Tibial nerve (tissue), 4 donors: ENCODE data around the gene ATP8A2.

Experiments used
- CTCF ChIP-seq, 5 experiments: fragments of 200-600 bp in 3 of 5; fragments of 450-650 bp in 2 of 5; sonication (generic) in 3 of 5; IDR thresholded peaks; one replicate each; pipeline ENCODE4 v1.5.1; 2016 to 2019; ENCODE audit warnings: antibody characterized with exemption in 5 of 5, mild to moderate bottlenecking in 3 of 5, moderate library complexity in 2 of 5
- EP300 ChIP-seq, 2 donors: sonication (generic); formaldehyde crosslinking; IDR thresholded peaks; one replicate each; pipeline ENCODE4 v1.6.1; 2017; ENCODE audit warnings: antibody characterized with exemption in 2 of 2, mild to moderate bottlenecking in 1 of 2
- POLR2A ChIP-seq, 2 donors: fragments of 450-650 bp; IDR thresholded peaks; one replicate each; pipeline ENCODE4 v1.6.1; 2017; ENCODE audit warnings: antibody characterized with exemption in 2 of 2, mild to moderate bottlenecking in 2 of 2, moderate library complexity in 2 of 2

- no peak for TF ChIP-seq CTCF (IDR thresholded peaks at IDR 0.05)
- no peak for TF ChIP-seq POLR2A (IDR thresholded peaks at IDR 0.05)
- TF ChIP-seq EP300 (IDR thresholded peaks at IDR 0.05) = no peak
Measured at GRCh38 chr13:25707726-25708125, 336.0 kb downstream of the ATP8A2 start.
